Stimulated activated CD8-positive, alpha-beta memory T cell treated with anti-CD3 and anti-CD28 coated beads, Interleukin-4, amount 100 ng/mL, for 4 hours (primary cell): ENCODE measurements around the gene TMEM117.

Experiments
- DNase-seq, 2 donors: peaks; one replicate each; pipeline ENCODE4 v3.0.0-alpha.2; 2020; ENCODE audit warnings: low read depth in 2 of 2, low spot score in 1 of 2

Gene TMEM117

GRCh38 chr12:44286821-44287505, 451.1 kb downstream of the TMEM117 start:
- no peak for DNase-seq

DNA sequence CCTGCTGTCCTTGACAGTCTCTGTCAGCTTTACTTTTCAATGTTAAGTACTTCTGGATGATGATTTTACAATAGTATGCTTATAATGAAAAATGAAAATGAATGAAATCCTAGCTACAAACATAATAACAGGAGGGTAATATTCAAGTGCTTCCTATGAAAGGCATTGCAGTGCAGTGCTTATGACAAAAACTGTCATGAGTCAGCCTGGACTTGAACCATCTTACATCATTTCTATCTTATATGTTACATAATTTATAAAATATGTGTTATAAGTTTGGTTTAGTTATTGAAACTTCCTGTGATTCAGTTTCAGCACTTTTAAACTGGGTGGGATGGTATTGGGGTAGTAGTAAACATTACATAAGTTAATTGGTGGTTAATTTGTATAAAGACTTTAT, 451.7 kb downstream of the TMEM117 start:
- DNase-seq, result no peak

GRCh38 chr12:44294649-44295048, 458.8 kb downstream of the TMEM117 start:
- DNase-seq, result no peak

DNA sequence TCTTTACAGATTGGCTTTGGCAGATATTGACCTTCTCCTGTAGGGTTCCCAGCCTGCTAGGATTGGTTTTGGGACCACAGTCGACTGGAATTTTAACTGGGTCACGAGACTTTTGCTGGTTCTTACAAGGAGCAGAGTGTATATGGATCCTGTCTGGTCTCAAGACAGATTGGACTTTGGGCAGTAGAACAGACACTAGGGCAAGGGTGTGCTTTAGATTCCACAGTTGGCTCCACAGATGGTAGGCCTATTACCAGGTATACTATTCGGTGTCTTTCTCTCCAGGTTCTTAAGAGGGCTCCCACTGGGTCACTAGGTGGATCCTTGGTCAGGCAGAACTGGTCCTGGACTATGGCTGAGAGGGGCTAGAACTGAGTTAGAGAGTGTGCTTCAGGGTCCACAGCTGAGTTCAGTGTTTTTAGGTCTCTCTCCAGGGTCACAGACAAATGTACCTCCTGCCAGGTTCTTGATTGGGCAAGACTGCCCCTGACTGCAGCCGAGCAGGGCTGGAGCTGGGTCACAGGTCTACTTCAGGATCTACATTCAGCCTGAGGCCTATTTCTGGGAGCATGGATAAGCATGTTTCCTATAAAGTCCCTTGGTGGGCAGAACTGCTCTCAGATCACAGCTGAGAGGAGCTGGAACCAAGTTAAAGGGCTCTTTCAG, 460.2 kb downstream of the TMEM117 start:
- DNase-seq, result no peak

DNA sequence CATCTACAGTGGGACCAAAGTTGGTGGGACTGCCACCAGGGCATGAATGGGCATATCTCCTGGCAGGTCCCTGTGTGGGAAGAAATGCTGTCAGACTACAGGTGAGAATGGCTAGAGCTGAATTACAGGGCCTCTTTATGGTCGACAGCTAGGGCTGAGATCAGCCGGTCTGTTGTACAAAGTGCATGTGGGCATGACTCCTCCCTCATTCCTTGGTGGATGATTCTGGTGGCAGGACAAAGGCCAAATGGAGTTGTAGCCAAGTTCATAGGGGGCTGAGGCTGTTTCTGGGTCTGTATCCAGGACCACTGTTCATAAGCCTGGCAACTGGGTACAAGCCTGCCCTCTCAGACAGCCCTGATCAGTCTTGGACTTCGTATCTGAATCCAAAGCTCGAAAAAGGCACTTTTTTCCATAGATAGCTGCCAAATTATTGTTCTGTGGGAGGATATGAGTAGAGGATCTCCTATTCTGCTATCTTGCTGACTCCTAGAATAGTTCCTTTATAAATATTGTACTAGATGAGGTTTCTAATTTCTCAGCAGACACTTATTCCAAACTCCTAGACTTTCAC, 460.8 kb downstream of the TMEM117 start:
- DNase-seq, result no peak

GRCh38 chr12:44299524-44299923, 463.6 kb downstream of the TMEM117 start:
- no peak for DNase-seq

DNA sequence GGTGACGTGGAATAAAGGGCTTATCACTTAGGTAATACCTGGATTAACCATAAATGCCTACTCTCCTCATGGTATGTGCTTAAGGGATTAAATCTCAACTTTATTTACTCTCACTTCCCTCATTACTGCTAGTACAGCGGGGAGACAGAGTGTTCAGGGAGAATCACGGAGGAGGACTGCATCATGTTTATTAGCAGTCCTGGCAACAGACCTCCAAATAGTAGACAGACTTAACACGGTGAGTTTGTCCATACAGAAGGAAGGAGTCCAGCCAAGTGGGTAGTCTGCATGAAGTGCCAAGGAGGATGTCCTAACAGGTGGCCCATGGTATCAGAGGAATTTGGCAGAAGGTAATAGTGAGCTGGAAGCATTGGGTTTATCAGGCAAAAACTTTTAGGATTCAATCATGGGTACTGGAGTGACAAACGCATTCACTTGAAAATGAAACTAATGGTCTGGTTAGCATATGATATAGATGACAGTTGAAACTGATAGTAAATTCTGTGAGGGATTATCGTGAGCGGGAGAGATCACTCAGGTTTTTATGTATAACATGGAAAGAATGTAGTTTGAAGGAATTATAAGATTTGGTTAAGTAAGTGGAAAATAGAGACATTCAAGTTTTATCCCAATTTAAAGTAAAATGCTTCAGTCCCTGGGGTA, 471.8 kb downstream of the TMEM117 start:
- no peak for DNase-seq

DNA sequence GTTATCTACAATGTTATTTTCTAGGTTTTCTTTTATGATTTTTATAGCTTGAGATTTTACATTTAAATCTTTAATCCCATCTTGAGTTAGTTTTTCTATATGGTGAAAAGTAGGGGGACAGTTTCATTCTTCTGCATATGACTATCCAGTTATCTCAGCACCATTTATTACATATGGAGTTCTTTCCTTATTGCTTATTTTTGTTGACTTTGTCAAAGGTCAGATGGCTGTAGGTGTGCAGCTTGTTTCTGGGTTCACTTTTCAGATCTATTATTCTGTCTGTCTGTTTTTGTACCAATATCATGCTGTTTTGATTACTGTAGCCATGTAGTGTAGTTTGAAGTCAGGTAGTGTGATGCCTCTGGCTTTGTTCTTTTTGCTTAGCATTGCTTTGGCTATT, 477.3 kb downstream of the TMEM117 start:
- DNase-seq, result no peak

GRCh38 chr12:44314007-44314500, 478.2 kb downstream of the TMEM117 start:
- no peak for DNase-seq

GRCh38 chr12:44317651-44318126, 481.8 kb downstream of the TMEM117 start:
- no peak for DNase-seq

GRCh38 chr12:44331269-44331668, 495.4 kb downstream of the TMEM117 start:
- no peak for DNase-seq

- no peak for DNase-seq
Measured at GRCh38 chr12:44334347-44334746, 498.5 kb downstream of the TMEM117 start.

GRCh38 chr12:44335030-44335429, 499.1 kb downstream of the TMEM117 start:
- no peak for DNase-seq

DNA sequence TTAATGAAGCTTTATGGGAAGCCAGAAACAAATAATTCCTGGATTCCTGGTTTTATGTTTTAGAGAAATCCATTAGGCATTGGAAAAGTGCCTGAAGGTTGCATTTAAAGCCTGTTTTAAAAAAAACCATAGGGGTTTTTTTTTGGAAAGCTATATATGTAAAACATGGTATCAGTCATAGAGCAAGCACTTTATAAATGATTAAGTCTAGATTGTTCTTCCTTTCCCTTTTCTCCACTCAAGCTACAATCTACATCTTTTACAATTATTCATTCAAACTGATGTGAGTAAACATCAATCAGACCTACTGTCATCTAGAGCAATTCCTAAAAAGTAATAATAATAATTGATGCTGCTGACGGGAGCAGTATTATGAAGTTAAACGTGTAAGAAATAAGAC, 500.7 kb downstream of the TMEM117 start:
- no peak for DNase-seq

GRCh38 chr12:44342371-44342770, 506.5 kb downstream of the TMEM117 start:
- no peak for DNase-seq

DNA sequence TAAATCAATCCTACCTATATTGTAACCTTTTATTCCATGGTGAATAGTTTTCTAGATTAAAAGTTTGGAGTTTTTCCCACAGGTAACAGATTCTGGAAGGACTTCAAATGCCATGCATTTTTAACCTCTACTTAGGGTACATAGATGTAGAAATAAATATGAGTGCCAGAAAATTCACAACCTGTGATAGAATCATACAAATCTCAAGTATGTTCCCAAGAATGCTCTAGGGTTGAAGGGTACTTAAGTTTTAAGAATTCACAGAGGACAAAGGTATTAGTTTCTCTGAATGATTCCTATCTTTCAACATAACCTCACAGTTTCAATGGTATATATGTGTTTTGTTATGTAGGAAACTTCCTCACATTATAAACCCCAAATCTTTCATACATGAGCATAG, 511.3 kb downstream of the TMEM117 start:
- no peak for DNase-seq

DNA sequence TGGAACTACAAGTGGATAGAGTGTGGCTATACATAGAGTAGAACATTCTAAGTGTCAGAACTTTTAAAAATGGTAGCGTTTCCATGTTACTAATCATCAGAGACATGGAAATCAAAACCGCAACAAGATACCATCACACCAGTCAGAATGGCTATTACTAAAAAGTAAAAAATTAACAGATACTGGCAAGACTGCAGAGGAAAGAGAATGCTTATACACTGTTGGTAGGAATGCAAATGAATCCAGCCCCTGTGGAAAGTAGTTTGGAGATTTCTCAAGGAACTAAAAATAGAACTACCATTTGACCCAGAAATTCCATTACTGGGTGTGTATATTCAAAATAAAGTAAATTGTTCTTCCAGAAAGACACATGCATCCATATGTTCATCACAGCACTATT, 521.6 kb downstream of the TMEM117 start:
- DNase-seq, result no peak

GRCh38 chr12:44358636-44359035, 522.8 kb downstream of the TMEM117 start:
- DNase-seq, result no peak

DNA sequence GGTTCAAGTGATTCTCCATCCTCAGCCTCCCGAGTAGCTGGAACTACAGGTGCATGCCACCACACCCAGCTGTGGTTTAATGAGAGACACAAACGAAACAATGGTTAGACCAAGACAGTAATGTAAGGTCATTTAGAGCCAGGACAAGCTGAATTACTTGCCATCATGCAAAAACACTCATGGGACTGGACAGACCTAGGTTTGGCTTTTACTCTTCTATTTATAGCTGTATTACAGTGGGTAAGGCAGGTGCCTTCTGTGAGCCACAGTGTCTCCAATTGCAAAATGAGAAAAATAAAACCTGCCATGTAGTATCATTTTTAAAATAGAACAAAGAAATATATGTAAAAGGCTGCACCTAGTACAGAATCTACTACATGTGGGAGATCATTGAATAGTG, 527.1 kb downstream of the TMEM117 start:
- DNase-seq, result no peak

DNA sequence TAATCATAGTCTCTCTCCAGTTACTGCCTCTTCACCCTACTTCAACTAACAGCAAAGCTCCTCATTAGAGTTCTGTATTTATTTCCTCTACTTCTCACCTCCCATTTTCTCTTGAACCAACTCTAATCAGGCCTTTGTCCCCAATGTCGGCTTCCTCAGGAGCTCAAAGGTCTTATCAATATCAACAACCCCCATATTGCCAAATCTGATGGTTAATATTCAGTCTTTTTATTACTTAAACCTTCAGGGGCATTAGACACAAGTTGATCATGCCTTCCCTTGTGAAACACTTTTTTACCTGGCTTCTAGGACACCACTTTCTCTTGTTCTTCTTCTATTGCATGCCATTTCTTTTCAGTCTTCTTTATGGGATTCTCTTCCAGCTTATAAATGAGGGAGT, 531.3 kb downstream of the TMEM117 start:
- no peak for DNase-seq

GRCh38 chr12:44367916-44368315, 532.0 kb downstream of the TMEM117 start:
- DNase-seq, result no peak

DNA sequence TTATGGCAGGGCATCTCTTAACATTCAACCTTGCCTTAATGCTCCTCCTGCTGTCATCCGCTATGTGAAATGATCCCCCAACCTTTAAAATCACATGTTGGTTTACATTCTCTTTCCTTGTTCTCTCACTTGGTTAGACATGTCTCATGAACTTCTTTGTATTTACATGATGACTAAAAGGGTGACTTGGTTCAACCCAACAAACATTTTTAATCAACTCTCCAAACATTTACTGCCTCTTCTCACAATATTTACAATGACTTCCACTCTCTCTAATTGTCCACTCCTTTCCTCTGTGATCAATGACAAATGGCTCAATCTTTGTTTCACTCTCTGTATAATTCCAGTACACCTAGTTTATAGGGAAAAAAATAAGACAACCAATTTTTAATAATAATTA, 534.1 kb downstream of the TMEM117 start:
- DNase-seq, result no peak
